ENCODE measurements around the gene TPP2. TPM values are rescaled to one million over a fixed set of nuclear protein-coding genes. Genes with fewer than 3 reads are reported as not detected.

TPP2 gene
- total RNA-seq, 1 donor from 2014 or later: 37.6 TPM

GRCh38 chr13:102620516-102620915, 23.7 kb downstream of the TPP2 start:
- no peak overlapping the region for H3K4me3 Mint-ChIP-seq (ENCODE audit: unreplicated experiment)
- H3K36me3 Mint-ChIP-seq (ENCODE audit: low read depth, unreplicated experiment): peaks cover 5% of the 10 kb centered on the region
- TF ChIP-seq CTCF (IDR thresholded peaks at IDR 0.05; ENCODE audit: insufficient read depth, low read depth, low read length) (no peak), EZH2 (IDR thresholded peaks at IDR 0.05; ENCODE audit: insufficient read depth, low read length) (no peak)

GRCh38 chr13:102626928-102627327, 30.1 kb downstream of the TPP2 start:
- Histone ChIP-seq H2AFZ (ENCODE audit: low read depth, low read length) (no peak overlapping the region), H4K20me1 (ENCODE audit: insufficient read depth, low read length) (no peaks in the 10 kb centered on the region), H3K27me3 (ENCODE audit: insufficient read depth, low read length) (no peaks in the 10 kb centered on the region), H3K4me3 (ENCODE audit: insufficient read depth, low read depth, low read length) (no peak overlapping the region), H3K27ac (ENCODE audit: low read depth, low read length) (no peak overlapping the region), H3K4me1 (ENCODE audit: insufficient read depth, low read length) (no peaks in the 10 kb centered on the region), H3K79me2 (ENCODE audit: insufficient read depth, low read length) (no peaks in the 10 kb centered on the region), H3K9ac (ENCODE audit: low read length) (no peak overlapping the region), H3K9me3 (ENCODE audit: insufficient read depth, low read depth, low read length) (no peaks in the 10 kb centered on the region), H3K4me2 (ENCODE audit: low read length) (no peak overlapping the region), H3K36me3 (ENCODE audit: insufficient read depth, low read length) (peaks cover 12% of the 10 kb centered on the region)
- FAIRE-seq: no peak
- H3K27me3 Mint-ChIP-seq (ENCODE audit: low read depth, unreplicated experiment): no peaks in the 10 kb centered on the region
- no peaks in the 10 kb centered on the region for H3K4me1 Mint-ChIP-seq (ENCODE audit: low read depth, unreplicated experiment)
- no peak for DNase-seq (ENCODE audit: low read depth)
- H3K27ac Mint-ChIP-seq (ENCODE audit: unreplicated experiment): no peak overlapping the region
- no peaks in the 10 kb centered on the region for H3K9me3 Mint-ChIP-seq (ENCODE audit: unreplicated experiment)
- no peak overlapping the region for H3K4me3 Mint-ChIP-seq (ENCODE audit: unreplicated experiment)
- TF ChIP-seq EZH2 (IDR thresholded peaks at IDR 0.05; ENCODE audit: insufficient read depth, low read length) (no peak), CTCF (IDR thresholded peaks at IDR 0.05; ENCODE audit: insufficient read depth, low read depth, low read length) (no peak)
- H3K36me3 Mint-ChIP-seq (ENCODE audit: low read depth, unreplicated experiment): peaks cover 10% of the 10 kb centered on the region

More at GRCh38 chr13:102620516-102620915, 23.7 kb downstream of the TPP2 start:
- Mint-ChIP-seq H3K27ac (ENCODE audit: unreplicated experiment) (no peak overlapping the region), H3K4me1 (ENCODE audit: low read depth, unreplicated experiment) (no peaks in the 10 kb centered on the region), H3K27me3 (ENCODE audit: low read depth, unreplicated experiment) (no peaks in the 10 kb centered on the region), H3K9me3 (ENCODE audit: unreplicated experiment) (no peaks in the 10 kb centered on the region)
- H2AFZ ChIP-seq (ENCODE audit: low read depth, low read length): no peak overlapping the region
- FAIRE-seq (no peak), DNase-seq (ENCODE audit: low read depth) (no peak)
- no peaks in the 10 kb centered on the region for H3K9me3 ChIP-seq (ENCODE audit: insufficient read depth, low read depth, low read length)
- peaks cover 18% of the 10 kb centered on the region for H3K36me3 ChIP-seq (ENCODE audit: insufficient read depth, low read length)
- H3K4me2 ChIP-seq (ENCODE audit: low read length): no peak overlapping the region
- H3K9ac ChIP-seq (ENCODE audit: low read length): no peak overlapping the region
- H3K27me3 ChIP-seq (ENCODE audit: insufficient read depth, low read length): no peaks in the 10 kb centered on the region
- H3K27ac ChIP-seq (ENCODE audit: low read depth, low read length): no peak overlapping the region
- no peak overlapping the region for H3K4me3 ChIP-seq (ENCODE audit: insufficient read depth, low read depth, low read length)
- H3K4me1 ChIP-seq (ENCODE audit: insufficient read depth, low read length): no peaks in the 10 kb centered on the region
- peaks cover 8% of the 10 kb centered on the region for H4K20me1 ChIP-seq (ENCODE audit: insufficient read depth, low read length)
- H3K79me2 ChIP-seq (ENCODE audit: insufficient read depth, low read length): no peaks in the 10 kb centered on the region

GRCh38 chr13:102628559-102628958, 31.8 kb downstream of the TPP2 start:
- H3K27me3 ChIP-seq (ENCODE audit: insufficient read depth, low read length): no peaks in the 10 kb centered on the region
- H4K20me1 ChIP-seq (ENCODE audit: insufficient read depth, low read length): no peaks in the 10 kb centered on the region
- H3K9ac ChIP-seq (ENCODE audit: low read length): no peak overlapping the region
- H3K27ac ChIP-seq (ENCODE audit: low read depth, low read length): no peak overlapping the region
- no peaks in the 10 kb centered on the region for H3K79me2 ChIP-seq (ENCODE audit: insufficient read depth, low read length)
- no peaks in the 10 kb centered on the region for H3K4me1 Mint-ChIP-seq (ENCODE audit: low read depth, unreplicated experiment)
- no peak overlapping the region for H3K4me2 ChIP-seq (ENCODE audit: low read length)
- FAIRE-seq (no peak), DNase-seq (ENCODE audit: low read depth) (no peak)
- peaks cover 16% of the 10 kb centered on the region for H3K36me3 ChIP-seq (ENCODE audit: insufficient read depth, low read length)
- no peak overlapping the region for H3K4me3 ChIP-seq (ENCODE audit: insufficient read depth, low read depth, low read length)
- peaks cover 7% of the 10 kb centered on the region for H3K36me3 Mint-ChIP-seq (ENCODE audit: low read depth, unreplicated experiment)
- no peaks in the 10 kb centered on the region for H3K27me3 Mint-ChIP-seq (ENCODE audit: low read depth, unreplicated experiment)
- H3K27ac Mint-ChIP-seq (ENCODE audit: unreplicated experiment): no peak overlapping the region
- H3K4me3 Mint-ChIP-seq (ENCODE audit: unreplicated experiment): no peak overlapping the region
- no peak for TF ChIP-seq EZH2 (IDR thresholded peaks at IDR 0.05; ENCODE audit: insufficient read depth, low read length)
- TF ChIP-seq CTCF (IDR thresholded peaks at IDR 0.05; ENCODE audit: insufficient read depth, low read depth, low read length): no peak
- H3K9me3 Mint-ChIP-seq (ENCODE audit: unreplicated experiment): no peaks in the 10 kb centered on the region
- H3K4me1 ChIP-seq (ENCODE audit: insufficient read depth, low read length): no peaks in the 10 kb centered on the region
- no peak overlapping the region for H2AFZ ChIP-seq (ENCODE audit: low read depth, low read length)
- H3K9me3 ChIP-seq (ENCODE audit: insufficient read depth, low read depth, low read length): no peaks in the 10 kb centered on the region

All from astrocyte (in vitro differentiated cells and primary cell).